ENCODE measurements around the gene KISS1. TPM values are rescaled to one million over a fixed set of nuclear protein-coding genes. Genes with fewer than 3 reads are reported as not detected.
A peak's percentile ranks its signal among the peaks of the same experiment; 100 is the strongest.

The KISS1 gene
- polyA plus RNA-seq, 1 donor from 2014 or later, result not detected

- Histone ChIP-seq H4K20me1 (ENCODE audit: insufficient read depth) (no peaks in the 10 kb centered on the region), H3K27me3 (ENCODE audit: insufficient read depth, low read depth, low read length) (peaks cover 21% of the 10 kb centered on the region), H3K27ac (ENCODE audit: low read length) (no peak overlapping the region), H3K4me2 (ENCODE audit: low read length) (no peak overlapping the region), H3K9ac (ENCODE audit: low read length) (no peak overlapping the region), H3K9me2 (ENCODE audit: insufficient read depth, low read length) (no peaks in the 10 kb centered on the region), H3K79me2 (replicated peaks; ENCODE audit: insufficient read depth, low read length) (no peaks in the 10 kb centered on the region), H3K36me3 (ENCODE audit: insufficient read depth, low read length) (no peaks in the 10 kb centered on the region), H2AFZ (ENCODE audit: low read depth, low read length) (no peak overlapping the region), H3K9me3 (ENCODE audit: low read length) (no peaks in the 10 kb centered on the region), H3K4me3 (ENCODE audit: low read length) (no peak overlapping the region), H3F3A (ENCODE audit: insufficient read depth, low read length, poor library complexity, severe bottlenecking) (no peaks in the 10 kb centered on the region)
- TF ChIP-seq EP300 (conservative IDR thresholded peaks at IDR 0.05; ENCODE audit: poor library complexity, severe bottlenecking) (no peak), REST (IDR thresholded peaks at IDR 0.05; ENCODE audit: borderline replicate concordance) (no peak), EZH2 (IDR thresholded peaks at IDR 0.05; ENCODE audit: borderline replicate concordance, insufficient read depth, low read length, poor library complexity, severe bottlenecking) (no peak), SMC3 (conservative IDR thresholded peaks at IDR 0.05; ENCODE audit: poor library complexity) (no peak), CTCF (IDR thresholded peaks at IDR 0.05; ENCODE audit: poor library complexity, severe bottlenecking) (no peak), POLR2AphosphoS5 (IDR thresholded peaks at IDR 0.05) (no peak), RAD21 (conservative IDR thresholded peaks at IDR 0.05) (no peak), MXI1 (conservative IDR thresholded peaks at IDR 0.05; ENCODE audit: poor library complexity, severe bottlenecking) (no peak), TAF1 (IDR thresholded peaks at IDR 0.05; ENCODE audit: low read depth) (no peak)
Measured at GRCh38 chr1:204211046-204211445, 14.8 kb upstream of the KISS1 start.

GRCh38 chr1:204207136-204207616 lies 10.9 kb upstream of the KISS1 start:
- Histone ChIP-seq H3K9me3 (ENCODE audit: low read length) (no peaks in the 10 kb centered on the region), H3K9ac (ENCODE audit: low read length) (no peak overlapping the region), H3F3A (ENCODE audit: insufficient read depth, low read length, poor library complexity, severe bottlenecking) (no peaks in the 10 kb centered on the region), H3K4me2 (ENCODE audit: low read length) (no peak overlapping the region), H3K27me3 (ENCODE audit: insufficient read depth, low read depth, low read length) (peaks cover 5% of the 10 kb centered on the region), H3K36me3 (ENCODE audit: insufficient read depth, low read length) (no peaks in the 10 kb centered on the region), H2AFZ (ENCODE audit: low read depth, low read length) (no peak overlapping the region), H4K20me1 (ENCODE audit: insufficient read depth) (no peaks in the 10 kb centered on the region), H3K4me3 (ENCODE audit: low read length) (no peak overlapping the region), H3K79me2 (replicated peaks; ENCODE audit: insufficient read depth, low read length) (no peaks in the 10 kb centered on the region), H3K9me2 (ENCODE audit: insufficient read depth, low read length) (no peaks in the 10 kb centered on the region), H3K27ac (ENCODE audit: low read length) (no peak overlapping the region)
- peak; percentile 87 for TF ChIP-seq CTCF (IDR thresholded peaks at IDR 0.05; ENCODE audit: poor library complexity, severe bottlenecking)
- TF ChIP-seq MXI1 (conservative IDR thresholded peaks at IDR 0.05; ENCODE audit: poor library complexity, severe bottlenecking), result peak; percentile 21
- TF ChIP-seq TAF1 (IDR thresholded peaks at IDR 0.05; ENCODE audit: low read depth), result no peak
- peak; percentile 77 for TF ChIP-seq RAD21 (conservative IDR thresholded peaks at IDR 0.05)
- TF ChIP-seq EP300 (conservative IDR thresholded peaks at IDR 0.05; ENCODE audit: poor library complexity, severe bottlenecking), result no peak
- peak; percentile 89 for TF ChIP-seq SMC3 (conservative IDR thresholded peaks at IDR 0.05; ENCODE audit: poor library complexity)

Data from neural cell (in vitro differentiated cells).